HepG2 (cell line): ENCODE data around the gene PRSS27. TPM values are rescaled to one million over a fixed set of nuclear protein-coding genes. Genes with fewer than 3 reads are reported as not detected.

Experiments used
- ATAC-seq: fragments of 200-7000 bp; cut with Tn5 transposase; 3 replicates; pipeline ENCODE4 v1.9.1; 2020; ENCODE audit warnings: mild to moderate bottlenecking, moderate library complexity
- BruUV-seq: library from RNA; stranded (reverse); fragments of 400-500 nt; replicated peaks from 2 replicates; lab custom pipeline; 2021; lab: Mats Ljungman, UMichigan
- CTCF ChIA-PET: fragments of 300-600 bp; formaldehyde crosslinking; extraction: SDS; loops from one replicate; lab custom pipeline; 2021; ENCODE audit warnings: low total read pairs, inconsistent platforms, low intra/inter-chr PET ratio; lab: Yijun Ruan, JAX
- POLR2A ChIA-PET: fragments of 350-600 bp; sonication (Branson Sonifier 250); formaldehyde crosslinking; loops from one replicate; lab custom pipeline; 2020; ENCODE audit warnings: antibody characterized with exemption, inconsistent platforms; lab: Yijun Ruan, JAX
- DNase-seq: peaks from one replicate; pipeline ENCODE4 v3.0.0-alpha.2; 2015; ENCODE audit warnings: low spot score
- FAIRE-seq: peaks from 3 replicates; lab custom pipeline; 2011; peaks lifted over from hg19 to GRCh38; lab: Jason Lieb, UNC
- H2AFZ ChIP-seq: one replicate; pipeline ENCODE4 v1.6.1; 2011; ENCODE audit warnings: low read length, inconsistent platforms
- H3K27ac ChIP-seq: fragments of 300-600 bp; 3 replicates; pipeline ENCODE4 v1.8.0; 2011; ENCODE audit warnings: mixed run types, mild to moderate bottlenecking, mixed read lengths, low read length, inconsistent platforms; ENCODE audit not compliant: insufficient read depth; ENCODE audit errors: extremely low read length
- H3K27me3 ChIP-seq, 2 experiments: fragments of 200-600 bp in 1 of 2; 2 replicates in 1 of 2; 3 replicates in 1 of 2; pipeline versions ENCODE4 v1.6.0 to v1.8.0; 2011; ENCODE audit warnings: low read length in 2 of 2, mild to moderate bottlenecking in 2 of 2, moderate library complexity in 2 of 2, inconsistent platforms in 1 of 2; ENCODE audit not compliant: insufficient read depth in 2 of 2, control insufficient read depth in 1 of 2
- H3K36me3 ChIP-seq, 2 experiments: fragments of 200-600 bp in 1 of 2; replicated peaks in 1 of 2; 2 replicates in 1 of 2; 3 replicates in 1 of 2; pipeline versions ENCODE4 v1.5.1 to v1.8.0; 2011; ENCODE audit warnings: low read length in 2 of 2, inconsistent platforms in 1 of 2; ENCODE audit not compliant: insufficient read depth in 2 of 2, control insufficient read depth in 1 of 2
- H3K4me1 ChIP-seq: 2 replicates; pipeline ENCODE4 v1.5.1; 2012; ENCODE audit warnings: low read length, inconsistent platforms; ENCODE audit not compliant: insufficient read depth
- H3K4me2 ChIP-seq: 2 replicates; pipeline ENCODE4 v1.6.0; 2011; ENCODE audit warnings: low read depth, low read length, inconsistent platforms
- H3K4me3 ChIP-seq, 3 experiments: fragments of 200-600 bp in 1 of 3; sonication (generic), shearing (Covaris generic) in 1 of 3; replicated peaks in 1 of 3; 2 replicates each; pipeline ENCODE4 v1.5.1; 2011 to 2016; ENCODE audit warnings: low read length in 3 of 3, inconsistent platforms in 2 of 3, low read depth in 2 of 3, mild to moderate bottlenecking in 2 of 3, control low read depth in 1 of 3, mixed read lengths in 1 of 3; ENCODE audit not compliant: insufficient read depth in 1 of 3
- H3K79me2 ChIP-seq: one replicate; pipeline ENCODE4 v1.6.1; 2011; ENCODE audit warnings: low read length, inconsistent platforms; ENCODE audit not compliant: insufficient read depth
- H3K9ac ChIP-seq: 2 replicates; pipeline ENCODE4 v1.6.0; 2011; ENCODE audit warnings: mild to moderate bottlenecking, low read depth, low read length, inconsistent platforms; ENCODE audit not compliant: insufficient read depth
- H3K9me3 ChIP-seq: 2 replicates; pipeline ENCODE4 v1.5.1; 2012; ENCODE audit warnings: mild to moderate bottlenecking, low read length
- H4K20me1 ChIP-seq: 2 replicates; pipeline ENCODE4 v1.6.0; 2011; ENCODE audit warnings: inconsistent platforms, mild to moderate bottlenecking, low read length, moderate library complexity; ENCODE audit not compliant: insufficient read depth
- AHDC1 ChIP-seq: sonication (generic); formaldehyde crosslinking; IDR thresholded peaks from 2 replicates; pipeline ENCODE4 v1.5.1; 2020; ENCODE audit warnings: mild to moderate bottlenecking, missing genetic modification reagents, borderline replicate concordance
- BHLHE40 ChIP-seq: IDR thresholded peaks from 2 replicates; pipeline ENCODE4 v1.6.1; 2011; ENCODE audit warnings: low read length, improper control_type of control experiment
- HCFC1 ChIP-seq: fragments of 150-350 bp; IDR thresholded peaks from 2 replicates; pipeline ENCODE4 v1.6.1; 2014; ENCODE audit warnings: low read depth, low read length
- MEIS2 ChIP-seq: sonication (generic); formaldehyde crosslinking; IDR thresholded peaks from 2 replicates; pipeline ENCODE4 v1.9.0; 2021; ENCODE audit warnings: mild to moderate bottlenecking, missing genetic modification reagents
- ZNF260 ChIP-seq: sonication (generic); formaldehyde crosslinking; IDR thresholded peaks from 2 replicates; pipeline ENCODE4 v1.4.0; 2020; ENCODE audit warnings: missing genetic modification reagents, low read depth, mild to moderate bottlenecking, borderline replicate concordance
- ZNF430 ChIP-seq: sonication (generic); formaldehyde crosslinking; IDR thresholded peaks from 2 replicates; pipeline ENCODE4 v1.9.0; 2021; ENCODE audit warnings: mild to moderate bottlenecking, missing genetic modification reagents
- WGBS: methylation state at CpG from one replicate; pipeline ENCODE4 v1.1.6; 2017; ENCODE audit warnings: low lambda C conversion rate; 5-methylcytosine and 5-hydroxymethylcytosine counted together
- in situ Hi-C: cut with HindIII; loops from 2 replicates; pipeline ENCODE4 v1.10.0; 2017; ENCODE audit warnings: low pct_unique_long_range_greater_than_20kb; ENCODE audit not compliant: extremely low pct_ligation_motif_present
- intact Hi-C: fragments of 100-400 bp; cut with micrococcal nuclease; formaldehyde crosslinking; loops from one replicate; pipeline ENCODE4 v1.10.0; 2022; ENCODE audit not compliant: unreplicated experiment
- polyA plus RNA-seq, 8 experiments: library from polyadenylated mRNA; depleted of rRNA in 3 of 8; stranded (reverse) in 7 of 8; unstranded in 1 of 8; fragments of >200 nt; fragmentation: Illumina TruSeq in 4 of 8; extraction: Trizol in 4 of 8; gene quantifications; 2 replicates each; pipeline versions ENCODE4 v1.2.1 to v1.2.3, GENCODE V29; 2011 to 2016; ENCODE audit warnings: low read depth in 4 of 8, missing spikeins in 1 of 8, mixed read lengths in 1 of 8; ENCODE audit not compliant: insufficient read depth in 1 of 8
- total RNA-seq, 5 experiments: library from RNA; depleted of rRNA; stranded (reverse); fragments of >200 nt; fragmentation: Illumina TruSeq; extraction: Trizol; gene quantifications; 2 replicates each; pipeline ENCODE4 v1.2.3, GENCODE V29; 2016; ENCODE audit warnings: low read depth in 1 of 5

The PRSS27 gene
- total and polyA plus RNA-seq, 2 of the 13 experiments (the other 11 are each of a cell fraction or from before 2014, with no cell fraction given) = 0.20 to 0.73 TPM

DNA sequence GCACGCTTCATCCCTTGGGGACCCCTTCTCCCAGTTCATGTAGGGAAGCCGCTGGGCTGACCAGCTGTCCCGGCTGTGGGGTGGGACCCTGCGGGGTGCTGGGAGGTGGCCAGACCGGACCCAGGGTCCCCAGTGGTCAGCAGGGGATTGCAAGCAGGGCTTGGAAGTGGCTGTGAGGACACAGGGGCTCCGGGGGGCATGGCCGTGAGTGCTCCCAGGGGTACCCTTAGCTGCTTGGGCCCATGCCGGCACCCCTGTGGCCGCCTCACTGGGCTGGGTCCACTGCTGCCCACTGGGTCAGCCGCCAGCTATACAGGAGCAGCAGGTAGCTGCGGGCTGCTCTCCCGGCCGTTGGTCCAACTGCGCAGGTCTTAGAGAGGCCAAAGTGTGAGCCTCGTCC, 18.8 kb downstream of the PRSS27 start:
- 100% methylated on average over 7 of the region's 15 CpGs for WGBS
- intact Hi-C loops = no loop called here
- H3K4me1 ChIP-seq = no peaks in the 10 kb centered on the region
- TF ChIP-seq MEIS2 (CRISPR knock-in tag) (no peak), ZNF260 (no peak), BHLHE40 (no peak), HCFC1 (no peak), ZNF430 (no peak), AHDC1 (CRISPR knock-in tag) (no peak)
- FAIRE-seq (no peak), DNase-seq (no peak), ATAC-seq (no peak)
- CTCF ChIA-PET = no interaction called here
- in situ Hi-C loops = no loop called here
- H3K27me3 ChIP-seq = no peaks in the 10 kb centered on the region
- no TSS peak for BruUV-seq
- H3K27ac ChIP-seq = no peak overlapping the region
- no peaks in the 10 kb centered on the region for H4K20me1 ChIP-seq
- H3K4me3 ChIP-seq = no peak overlapping the region
- POLR2A ChIA-PET = no interaction called here
- no peaks in the 10 kb centered on the region for H3K79me2 ChIP-seq
- H3K9ac ChIP-seq = no peak overlapping the region
- H3K9me3 ChIP-seq = no peaks in the 10 kb centered on the region
- H3K4me2 ChIP-seq = no peak overlapping the region
- no peak overlapping the region for H2AFZ ChIP-seq
- peaks cover 36 to 43% of the 10 kb centered on the region in 2 experiments; a peak in 4 of 5 replicates for H3K36me3 ChIP-seq
